Epithelial cell of esophagus (primary cell): ENCODE data around the gene FRAT1.
"Not testable (repeated sequence)": the region's sequence is repeated elsewhere in the genome, so short reads cannot be mapped to it uniquely, and the experiment has no call there.

Experiments
- DNase-seq: peaks from one replicate; pipeline ENCODE4 v3.0.0; 2010; ENCODE audit warnings: low read depth
- H3K4me3 ChIP-seq: 2 replicates; pipeline ENCODE4 v1.5.1; 2011; ENCODE audit warnings: mild to moderate bottlenecking, low read length, control low read depth
- CTCF ChIP-seq: IDR thresholded peaks from 2 replicates; pipeline ENCODE4 v1.5.1; 2011; ENCODE audit warnings: low read depth, mild to moderate bottlenecking, low read length, control low read depth, inconsistent platforms; ENCODE audit not compliant: insufficient read depth; ENCODE audit errors: missing control alignments

Gene FRAT1

GRCh38 chr10:97279121-97279815 lies 39.8 kb upstream of the FRAT1 start:
- DNase-seq: peak; percentile 90

GRCh38 chr10:97280783-97281182 lies 38.3 kb upstream of the FRAT1 start:
- H3K4me3 ChIP-seq: no peak overlapping the region
- DNase-seq: no peak
- TF ChIP-seq CTCF: no peak

More at GRCh38 chr10:97279121-97279815, 39.8 kb upstream of the FRAT1 start:
- no peak for TF ChIP-seq CTCF
- no peak overlapping the region for H3K4me3 ChIP-seq

DNA sequence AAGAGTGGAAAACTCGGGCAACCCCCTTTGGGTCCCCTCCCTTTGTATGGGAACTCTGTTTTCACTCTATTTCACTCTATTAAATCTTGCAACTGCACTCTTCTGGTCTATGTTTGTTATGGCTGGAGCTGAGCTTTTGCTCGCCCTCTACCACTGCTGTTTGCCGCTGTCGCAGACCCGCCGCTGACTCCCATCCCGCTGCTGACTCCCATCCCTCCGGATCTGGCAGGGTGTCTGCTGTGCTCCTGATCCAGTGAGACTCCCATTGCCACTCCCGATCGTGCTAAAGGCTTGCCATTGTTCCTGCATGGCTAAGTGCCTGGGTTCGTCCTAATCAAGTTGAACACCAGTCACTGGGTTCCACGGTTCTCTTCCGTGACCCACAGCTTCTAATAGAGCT lies 29.0 kb upstream of the FRAT1 start:
- DNase-seq, H3K4me3 ChIP-seq: not testable (repeated sequence)

- H3K4me3 ChIP-seq, DNase-seq: not testable (repeated sequence)
Observed at GRCh38 chr10:97290576-97291356, 28.3 kb upstream of the FRAT1 start.

GRCh38 chr10:97291357-97292096 lies 27.5 kb upstream of the FRAT1 start:
- H3K4me3 ChIP-seq: peak overlapping the region; percentile 79
- no peak for TF ChIP-seq CTCF
- DNase-seq: no peak

- peak within 1 kb of the TSS; percentile 79 for H3K4me3 ChIP-seq
- no peak for TF ChIP-seq CTCF
- peak; percentile 99 for DNase-seq
Observed at GRCh38 chr10:97292097-97292861, 26.8 kb upstream of the FRAT1 start, which contains the start of gene ARHGAP19. Gene ARHGAP19, minus strand, starts transcription at chr10:97292637. Its CDS starts 10 bp downstream, at chr10:97292627.

DNA sequence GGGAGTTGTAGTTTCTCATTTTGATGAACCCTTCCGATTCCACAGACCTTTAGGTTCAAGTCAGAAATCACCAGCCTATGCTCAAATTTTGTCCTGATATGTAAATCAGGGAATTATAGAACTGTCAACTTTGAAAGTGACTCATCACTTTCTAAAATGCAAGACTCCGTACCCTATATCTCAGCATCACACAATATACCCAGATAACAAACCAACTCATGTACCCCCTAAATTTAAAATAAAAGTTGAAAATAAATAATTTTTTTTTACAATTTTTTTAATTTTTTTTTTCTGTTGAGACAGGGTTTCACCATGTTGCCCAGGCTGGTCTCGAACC lies 26.2 kb upstream of the FRAT1 start:
- no peak overlapping the region for H3K4me3 ChIP-seq
- TF ChIP-seq CTCF: no peak
- DNase-seq: no peak
